ENCODE data around the gene P2RY8.
"Not testable (repeated sequence)": the region's sequence is repeated elsewhere in the genome, so short reads cannot be mapped to it uniquely, and the experiment has no call there.

DNA sequence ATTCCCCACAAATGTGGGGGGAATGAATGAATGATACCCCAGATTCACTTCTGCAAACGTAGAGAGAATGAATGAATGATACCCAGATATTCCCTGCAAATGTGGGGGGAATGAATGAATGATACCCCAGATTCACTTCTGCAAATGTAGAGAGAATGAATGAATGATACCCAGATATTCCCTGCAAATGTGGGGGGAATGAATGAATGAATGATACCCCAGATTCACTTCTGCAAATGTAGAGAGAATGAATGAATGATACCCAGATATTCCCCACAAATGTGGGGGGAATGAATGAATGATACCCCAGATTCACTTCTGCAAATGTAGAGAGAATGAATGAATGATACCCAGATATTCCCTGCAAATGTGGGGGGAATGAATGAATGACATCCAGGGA is 46.3 kb downstream of the P2RY8 start:
- TF ChIP-seq, protein P1, sequence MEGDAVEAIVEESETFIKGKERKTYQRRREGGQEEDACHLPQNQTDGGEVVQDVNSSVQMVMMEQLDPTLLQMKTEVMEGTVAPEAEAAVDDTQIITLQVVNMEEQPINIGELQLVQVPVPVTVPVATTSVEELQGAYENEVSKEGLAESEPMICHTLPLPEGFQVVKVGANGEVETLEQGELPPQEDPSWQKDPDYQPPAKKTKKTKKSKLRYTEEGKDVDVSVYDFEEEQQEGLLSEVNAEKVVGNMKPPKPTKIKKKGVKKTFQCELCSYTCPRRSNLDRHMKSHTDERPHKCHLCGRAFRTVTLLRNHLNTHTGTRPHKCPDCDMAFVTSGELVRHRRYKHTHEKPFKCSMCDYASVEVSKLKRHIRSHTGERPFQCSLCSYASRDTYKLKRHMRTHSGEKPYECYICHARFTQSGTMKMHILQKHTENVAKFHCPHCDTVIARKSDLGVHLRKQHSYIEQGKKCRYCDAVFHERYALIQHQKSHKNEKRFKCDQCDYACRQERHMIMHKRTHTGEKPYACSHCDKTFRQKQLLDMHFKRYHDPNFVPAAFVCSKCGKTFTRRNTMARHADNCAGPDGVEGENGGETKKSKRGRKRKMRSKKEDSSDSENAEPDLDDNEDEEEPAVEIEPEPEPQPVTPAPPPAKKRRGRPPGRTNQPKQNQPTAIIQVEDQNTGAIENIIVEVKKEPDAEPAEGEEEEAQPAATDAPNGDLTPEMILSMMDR (conservative IDR thresholded peaks at IDR 0.05; ENCODE audit: low read depth, low read length), result not testable (repeated sequence)
- TF ChIP-seq SMC3, BHLHE40, POLR2A, CHD1 (IDR thresholded peaks at IDR 0.05; ENCODE audit: low read depth, low read length): not testable (repeated sequence)
